Heart left ventricle (tissue), 13 donors: Measurements from ENCODE around the gene WBP1L.

Source experiments
- POLR2A ChIP-seq, 2 donors: fragments of 450-650 bp; IDR thresholded peaks; one replicate each; pipeline ENCODE4 v1.6.1; 2017; ENCODE audit warnings: antibody characterized with exemption in 2 of 2, mild to moderate bottlenecking in 2 of 2, moderate library complexity in 2 of 2
- TF ChIP-seq, protein P1 (sequence below), 12 donors: fragments of 200-600 bp; sonication (generic) in 4 of 12; IDR thresholded peaks; one replicate each; pipeline versions ENCODE4 v1.5.0 to v1.8.0; 2018 to 2022; ENCODE audit warnings: antibody characterized with exemption in 12 of 12, mild to moderate bottlenecking in 5 of 12
- donor health status: ischemic (EF 13 %, LVEDD 7.1; RV severe dilation, severe dysfunction).
- donor health status: DM: no; HTN: yes; CAD: no.
- donor health status: DM: no; HTN: no; CAD: no.
- donor health status: ischemic (EF 25% LVEDD 6.9; RV normal size, moderate dysfunction).
- donor health status: ischemic (EF 25% LVEDD 5.7; RV mildly dilated, moderate dysfunction).
- donor health status: ischemic (EF 35%, LVEDD 5.7; RV mildly dilated, moderate dysfunction).
- donor health status: nonischemic (EF 11% LVEDD 7.7; RV severe dilation, severe dysfunction).
- donor health status: DM: yes; HTN: yes; CAD: no.
- donor health status: PGD.
- donor health status: ischemic (EF 29% LVEDD 5.4; RV normal size, mild dysfunction).
- donor health status: nonischemic (EF 23%, LVEDD 6.1; RV moderate dilation, normal function).

DNA sequence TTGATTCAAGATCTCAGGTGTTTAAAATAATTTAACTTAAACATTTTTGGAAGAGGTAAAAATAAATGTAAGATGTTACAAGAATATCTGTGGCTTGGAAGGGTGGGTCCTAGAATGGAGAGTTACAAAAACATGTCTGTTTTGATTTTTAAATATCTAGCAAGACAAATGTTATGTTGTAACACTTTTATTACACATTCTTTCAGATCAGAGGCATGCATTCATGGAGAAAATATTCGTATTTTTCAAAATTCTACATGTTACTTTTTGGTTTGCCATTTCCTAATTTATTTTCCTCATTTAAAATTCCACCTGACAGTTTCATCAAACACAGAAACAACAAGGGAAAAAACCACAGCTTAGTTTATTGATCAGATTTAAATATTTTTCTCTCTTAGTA lies 10.0 kb downstream of the WBP1L start:
- TF ChIP-seq, protein P1, sequence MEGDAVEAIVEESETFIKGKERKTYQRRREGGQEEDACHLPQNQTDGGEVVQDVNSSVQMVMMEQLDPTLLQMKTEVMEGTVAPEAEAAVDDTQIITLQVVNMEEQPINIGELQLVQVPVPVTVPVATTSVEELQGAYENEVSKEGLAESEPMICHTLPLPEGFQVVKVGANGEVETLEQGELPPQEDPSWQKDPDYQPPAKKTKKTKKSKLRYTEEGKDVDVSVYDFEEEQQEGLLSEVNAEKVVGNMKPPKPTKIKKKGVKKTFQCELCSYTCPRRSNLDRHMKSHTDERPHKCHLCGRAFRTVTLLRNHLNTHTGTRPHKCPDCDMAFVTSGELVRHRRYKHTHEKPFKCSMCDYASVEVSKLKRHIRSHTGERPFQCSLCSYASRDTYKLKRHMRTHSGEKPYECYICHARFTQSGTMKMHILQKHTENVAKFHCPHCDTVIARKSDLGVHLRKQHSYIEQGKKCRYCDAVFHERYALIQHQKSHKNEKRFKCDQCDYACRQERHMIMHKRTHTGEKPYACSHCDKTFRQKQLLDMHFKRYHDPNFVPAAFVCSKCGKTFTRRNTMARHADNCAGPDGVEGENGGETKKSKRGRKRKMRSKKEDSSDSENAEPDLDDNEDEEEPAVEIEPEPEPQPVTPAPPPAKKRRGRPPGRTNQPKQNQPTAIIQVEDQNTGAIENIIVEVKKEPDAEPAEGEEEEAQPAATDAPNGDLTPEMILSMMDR (IDR thresholded peaks at IDR 0.05): no peak
- no peak for TF ChIP-seq POLR2A (IDR thresholded peaks at IDR 0.05)
